ENCODE results near the gene SPTBN5.

The SPTBN5 gene

DNA sequence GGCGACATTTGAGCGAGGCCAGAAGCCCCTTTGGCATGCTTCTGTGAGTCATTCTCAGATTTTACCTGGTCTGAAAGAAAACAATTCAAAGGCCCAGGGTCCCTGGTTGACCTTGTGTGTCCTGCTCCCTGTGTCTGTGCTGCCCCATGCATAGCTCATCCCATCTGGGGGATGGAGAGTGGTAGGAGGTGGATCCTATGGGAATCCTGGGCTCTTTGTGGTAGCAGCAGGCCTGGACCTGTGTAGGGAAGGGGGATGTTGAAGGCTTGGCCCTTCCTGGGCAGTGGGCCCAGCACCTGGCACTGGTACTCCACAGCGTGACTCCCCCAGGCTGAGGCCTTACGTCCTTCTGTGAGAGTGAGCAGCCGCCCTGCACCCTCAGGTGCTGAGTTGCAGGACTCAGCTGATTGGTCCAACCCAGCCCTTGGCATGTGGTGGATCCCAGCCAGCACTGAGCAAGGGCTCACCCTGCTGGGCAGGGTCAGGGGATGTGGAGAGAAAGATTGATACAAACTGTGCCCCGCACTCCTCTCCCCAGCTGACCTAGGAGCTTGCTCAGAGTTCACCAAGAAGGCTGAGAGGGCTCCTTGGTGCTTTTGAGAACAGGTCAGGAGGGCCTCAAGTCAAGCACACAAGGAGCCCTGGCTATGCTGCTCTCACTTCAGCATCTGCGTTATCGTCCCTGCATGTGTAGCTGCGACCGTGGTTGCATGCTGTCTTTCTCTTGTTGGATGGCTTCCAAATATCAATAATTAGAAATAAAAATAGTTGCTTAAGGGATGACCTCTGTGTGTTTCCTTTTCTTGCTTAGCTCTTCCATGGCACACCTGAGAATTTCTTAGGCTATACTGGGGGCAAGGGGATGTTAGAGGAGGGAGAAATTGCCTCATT, 87.3 kb downstream of the SPTBN5 start:
- no peak for DNase-seq (ENCODE audit: low read depth, low spot score)

DNA sequence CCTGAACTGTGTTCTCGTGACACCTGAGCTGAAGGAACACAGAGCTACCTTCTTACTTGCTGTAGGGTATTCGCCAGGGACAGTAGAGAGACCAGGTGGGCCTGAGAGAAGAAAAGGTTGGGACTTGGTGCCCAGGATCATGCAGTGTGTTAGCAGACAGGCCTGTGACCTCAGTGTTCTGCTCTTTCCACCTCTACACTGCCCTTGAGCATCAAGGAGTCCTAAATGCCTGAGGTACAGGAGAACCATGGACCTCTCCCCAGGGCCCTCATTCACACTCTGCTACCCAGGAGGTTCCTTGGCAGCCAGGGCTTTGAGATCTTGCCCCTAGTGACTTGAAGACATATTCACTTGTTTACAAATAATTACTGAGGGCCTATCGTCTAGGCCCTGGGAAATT, 88.1 kb downstream of the SPTBN5 start:
- DNase-seq (ENCODE audit: low read depth, low spot score) = no peak

DNA sequence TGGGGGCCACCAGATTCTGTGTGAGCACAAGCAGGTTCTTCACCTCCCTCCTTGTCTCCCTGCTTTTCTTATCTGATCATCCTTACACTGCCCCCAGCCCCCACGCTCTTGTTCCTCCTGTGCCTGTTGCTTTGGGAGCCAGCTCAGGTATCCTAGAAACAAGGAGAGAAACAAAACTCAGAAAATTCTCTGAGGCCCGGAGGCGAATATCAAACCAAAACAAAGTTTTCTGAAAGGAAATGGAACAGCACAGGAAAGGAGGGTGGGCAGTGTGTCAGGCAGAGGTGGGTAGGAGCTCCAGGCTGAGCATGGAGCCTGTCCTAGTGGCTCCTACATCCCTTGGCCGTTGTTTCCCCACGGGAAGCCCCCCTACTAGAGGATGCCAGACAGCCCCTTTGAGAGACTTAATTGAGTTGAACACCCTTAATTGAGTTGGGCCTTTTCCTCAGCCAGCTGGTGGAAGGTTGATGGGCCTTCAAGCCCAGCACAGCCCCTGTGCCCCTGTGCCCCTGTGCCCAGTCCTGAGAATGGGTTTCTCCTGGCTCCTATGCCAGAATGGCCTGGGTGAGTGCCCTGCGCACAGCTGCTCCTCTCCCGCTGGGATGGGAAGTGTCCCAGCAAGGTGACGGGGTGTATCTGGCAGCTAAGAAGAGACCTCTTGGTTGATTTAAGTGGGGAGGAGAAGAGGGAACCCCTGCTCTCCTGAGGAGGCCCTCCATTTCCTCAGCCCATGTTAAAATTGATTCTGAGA, 88.8 kb downstream of the SPTBN5 start:
- DNase-seq (ENCODE audit: low read depth, low spot score) = no peak

DNA sequence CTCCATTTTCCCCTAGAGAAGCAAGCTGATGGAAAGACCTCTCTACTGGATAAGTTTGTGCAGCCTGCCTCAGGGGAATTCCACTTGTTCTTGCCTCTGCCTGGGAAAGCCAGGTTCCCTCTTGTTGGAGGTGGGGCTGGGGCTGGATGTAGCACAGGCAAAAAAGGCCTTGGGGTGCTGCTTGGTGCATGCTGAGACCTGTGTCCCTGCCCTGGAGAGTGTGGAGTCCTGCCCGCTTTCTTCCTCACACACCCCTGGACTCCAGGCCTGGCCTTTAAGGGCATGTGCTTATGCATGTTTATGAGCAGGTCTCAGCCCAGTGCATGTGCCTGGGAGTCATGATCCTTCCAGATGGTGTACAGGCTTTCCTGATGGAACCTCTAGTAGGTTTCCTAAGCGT, 89.5 kb downstream of the SPTBN5 start:
- DNase-seq (ENCODE audit: low read depth, low spot score) = no peak

DNA sequence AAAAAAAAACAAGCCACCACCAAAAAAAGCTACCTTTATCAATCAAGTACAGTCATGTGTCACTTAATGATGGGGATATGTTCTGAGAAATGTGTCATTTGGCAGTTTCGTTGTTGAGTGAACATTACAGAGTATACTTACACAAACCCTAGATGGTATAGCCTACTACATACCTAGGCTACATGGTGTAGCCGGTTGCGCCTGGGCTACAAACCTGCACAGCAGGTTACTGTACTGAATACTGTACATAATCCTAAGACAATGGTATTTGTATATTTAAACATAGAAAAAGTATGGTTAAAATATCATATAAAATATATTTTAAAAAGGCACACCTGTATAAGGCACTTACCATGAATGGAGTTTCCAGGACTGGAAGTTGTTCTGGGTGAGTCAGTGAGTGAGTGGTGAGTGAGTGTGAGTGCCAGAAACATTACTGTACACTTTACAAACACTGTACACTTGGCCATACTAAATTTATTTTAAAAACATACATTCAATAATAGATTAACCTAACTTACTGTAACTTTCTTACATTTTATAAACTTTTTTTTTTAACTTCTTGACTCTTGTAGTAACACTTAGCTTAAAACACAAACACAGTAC, 91.9 kb downstream of the SPTBN5 start:
- no peak for DNase-seq (ENCODE audit: low read depth, low spot score)

DNA sequence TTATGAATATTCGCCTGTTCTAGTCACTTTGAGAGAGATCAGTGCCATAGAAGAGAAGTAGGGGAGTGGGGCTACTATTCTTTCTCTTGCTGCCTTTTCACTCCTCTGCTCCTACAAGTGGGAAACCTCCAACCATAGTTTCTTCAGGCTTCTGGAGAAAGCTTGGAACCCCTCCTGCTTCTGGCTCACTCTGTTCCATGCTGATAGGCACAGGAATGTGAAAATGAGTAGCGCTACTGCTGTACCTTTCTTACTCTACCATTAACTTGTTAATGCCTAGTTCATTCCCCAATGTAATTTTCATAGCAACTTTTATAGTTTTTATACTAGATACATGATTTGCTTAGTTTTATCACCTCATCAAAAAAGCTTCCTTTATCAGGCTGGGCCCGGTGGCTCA, 92.7 kb downstream of the SPTBN5 start:
- no peak for DNase-seq (ENCODE audit: low read depth, low spot score)

DNA sequence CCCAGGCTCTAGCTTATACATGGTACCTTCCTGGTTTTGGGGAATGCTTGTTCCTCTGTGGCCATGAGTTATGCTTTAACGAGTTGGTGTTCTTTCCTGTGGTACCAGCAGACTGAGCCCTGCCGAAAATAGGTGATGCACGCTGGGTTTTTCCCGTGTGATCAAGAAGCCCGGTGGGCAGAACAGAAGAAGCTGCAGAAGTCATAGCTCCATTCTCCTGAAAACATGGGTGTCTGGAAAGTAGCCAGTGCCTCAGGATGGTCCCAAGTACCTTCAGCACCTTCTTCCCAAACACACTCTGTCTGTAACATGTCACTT, 94.4 kb downstream of the SPTBN5 start:
- no peak for DNase-seq (ENCODE audit: low read depth, low spot score)

DNA sequence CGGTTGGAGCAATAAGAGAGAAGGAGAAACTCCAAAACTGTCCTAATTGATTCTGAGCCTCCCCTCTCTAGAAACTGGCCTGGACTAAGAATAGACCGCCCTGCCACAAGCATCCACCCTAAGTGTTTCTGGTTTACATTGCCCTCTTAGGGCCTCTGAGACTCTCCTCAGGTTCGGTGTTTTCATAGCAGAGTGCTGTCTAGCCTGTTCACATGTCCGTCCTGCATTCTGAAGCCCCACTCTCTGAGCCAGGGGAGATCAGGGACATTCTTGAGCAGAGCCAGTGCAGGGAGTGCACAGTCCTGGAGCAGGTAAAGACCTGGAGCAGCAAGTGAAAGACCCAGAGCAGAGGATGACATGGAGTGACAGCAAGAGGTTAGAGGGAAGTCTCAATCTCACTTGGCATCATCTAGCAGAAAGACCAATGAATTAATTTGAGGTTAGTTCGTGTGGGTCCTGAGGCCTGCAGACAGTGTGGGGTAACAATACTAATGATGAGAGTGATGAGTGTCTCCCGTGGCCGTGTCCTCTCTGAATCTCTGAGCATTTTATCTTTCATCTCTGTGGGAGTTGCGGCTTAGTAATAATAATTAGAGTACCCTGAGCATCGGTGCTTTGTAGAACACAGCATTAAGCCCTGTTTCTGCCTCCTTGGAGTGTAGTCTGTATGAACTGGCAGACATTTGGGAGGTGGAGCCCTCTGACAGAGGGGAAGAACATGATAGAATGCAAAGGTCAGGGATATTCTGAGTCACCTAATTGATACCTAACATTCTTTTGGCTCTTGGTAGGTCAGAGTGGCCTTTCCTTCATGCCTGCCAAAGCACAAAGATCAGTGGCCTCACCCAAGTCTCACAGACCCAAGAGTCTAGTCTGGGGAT, 95.0 kb downstream of the SPTBN5 start:
- DNase-seq (ENCODE audit: low read depth, low spot score) = no peak
